Measurements from ENCODE around the gene SLITRK6.

DNA sequence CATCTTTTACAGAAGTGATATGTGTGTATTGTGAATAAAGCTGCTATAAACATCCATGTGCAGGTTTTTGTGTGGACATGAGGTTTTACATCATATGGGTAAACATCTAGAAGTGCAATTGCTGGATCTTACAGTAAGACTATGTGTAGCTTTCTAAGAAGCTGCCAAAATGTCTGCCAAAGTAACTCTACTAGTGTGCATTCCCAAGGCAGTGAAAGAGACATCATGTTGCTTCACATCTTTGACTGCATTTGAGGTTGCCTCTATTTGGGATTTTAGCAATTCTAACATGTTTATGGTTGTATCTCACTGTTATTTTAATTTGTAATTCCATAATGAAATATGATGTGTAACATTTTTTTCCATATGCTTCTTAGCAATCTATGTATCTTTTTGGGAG is 30.3 kb downstream of the SLITRK6 start:
- no peak for TF ChIP-seq POLR2AphosphoS5 (IDR thresholded peaks at IDR 0.05)
- TF ChIP-seq, protein P1, sequence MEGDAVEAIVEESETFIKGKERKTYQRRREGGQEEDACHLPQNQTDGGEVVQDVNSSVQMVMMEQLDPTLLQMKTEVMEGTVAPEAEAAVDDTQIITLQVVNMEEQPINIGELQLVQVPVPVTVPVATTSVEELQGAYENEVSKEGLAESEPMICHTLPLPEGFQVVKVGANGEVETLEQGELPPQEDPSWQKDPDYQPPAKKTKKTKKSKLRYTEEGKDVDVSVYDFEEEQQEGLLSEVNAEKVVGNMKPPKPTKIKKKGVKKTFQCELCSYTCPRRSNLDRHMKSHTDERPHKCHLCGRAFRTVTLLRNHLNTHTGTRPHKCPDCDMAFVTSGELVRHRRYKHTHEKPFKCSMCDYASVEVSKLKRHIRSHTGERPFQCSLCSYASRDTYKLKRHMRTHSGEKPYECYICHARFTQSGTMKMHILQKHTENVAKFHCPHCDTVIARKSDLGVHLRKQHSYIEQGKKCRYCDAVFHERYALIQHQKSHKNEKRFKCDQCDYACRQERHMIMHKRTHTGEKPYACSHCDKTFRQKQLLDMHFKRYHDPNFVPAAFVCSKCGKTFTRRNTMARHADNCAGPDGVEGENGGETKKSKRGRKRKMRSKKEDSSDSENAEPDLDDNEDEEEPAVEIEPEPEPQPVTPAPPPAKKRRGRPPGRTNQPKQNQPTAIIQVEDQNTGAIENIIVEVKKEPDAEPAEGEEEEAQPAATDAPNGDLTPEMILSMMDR (IDR thresholded peaks at IDR 0.05): no peak
- no peak for TF ChIP-seq POLR2A (IDR thresholded peaks at IDR 0.05)

All from breast epithelium (tissue), 3 donors.